Rectal smooth muscle tissue (tissue), 1 donor: Measurements from ENCODE around the gene LSMEM2.
"Not testable (repeated sequence)": the region's sequence is repeated elsewhere in the genome, so short reads cannot be mapped to it uniquely, and the experiment has no call there.

ENCODE experiments used
- H3K27ac ChIP-seq: one replicate; pipeline ENCODE4 v1.7.0; 2013; ENCODE audit warnings: low read depth, low read length, inconsistent platforms
- H3K27me3 ChIP-seq: one replicate; pipeline ENCODE4 v1.7.0; 2013; ENCODE audit warnings: low read length; ENCODE audit not compliant: control insufficient read depth, insufficient read depth
- H3K36me3 ChIP-seq: one replicate; pipeline ENCODE4 v1.7.0; 2013; ENCODE audit warnings: low read length; ENCODE audit not compliant: control insufficient read depth, insufficient read depth
- H3K4me1 ChIP-seq: one replicate; pipeline ENCODE4 v1.7.0; 2013; ENCODE audit warnings: low read length; ENCODE audit not compliant: control insufficient read depth, insufficient read depth
- H3K4me3 ChIP-seq: one replicate; pipeline ENCODE4 v1.7.0; 2013; ENCODE audit warnings: low read length
- H3K9ac ChIP-seq: one replicate; pipeline ENCODE4 v1.7.0; 2013; ENCODE audit warnings: low read length

Gene LSMEM2

DNA sequence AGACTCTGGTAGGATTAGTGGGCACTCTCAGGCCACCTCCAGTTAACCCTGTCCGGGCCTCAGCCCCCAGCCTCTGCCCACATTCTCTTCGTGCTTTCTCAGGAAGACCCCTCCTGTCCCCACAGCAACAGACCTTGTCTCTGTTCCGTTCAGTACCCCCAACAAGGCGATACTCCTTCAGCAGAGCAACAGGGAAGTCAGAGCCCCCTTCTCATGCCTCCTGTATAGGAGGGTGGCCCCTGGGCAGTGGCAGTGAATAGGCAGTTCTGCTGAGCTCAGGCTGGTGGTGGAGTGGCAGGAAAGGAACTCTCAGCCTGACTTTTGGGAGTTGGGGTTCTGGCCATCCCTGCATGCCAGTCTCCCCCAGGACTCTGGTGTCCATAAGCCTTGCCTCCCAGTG, 9.4 kb upstream of the LSMEM2 start:
- Histone ChIP-seq H3K4me1 (peaks cover 42% of the 10 kb centered on the region), H3K9ac (peak overlapping the region; percentile 58), H3K27ac (peak overlapping the region; percentile 97), H3K27me3 (peaks cover 7% of the 10 kb centered on the region), H3K36me3 (no peaks in the 10 kb centered on the region), H3K4me3 (peak overlapping the region; percentile 74)

DNA sequence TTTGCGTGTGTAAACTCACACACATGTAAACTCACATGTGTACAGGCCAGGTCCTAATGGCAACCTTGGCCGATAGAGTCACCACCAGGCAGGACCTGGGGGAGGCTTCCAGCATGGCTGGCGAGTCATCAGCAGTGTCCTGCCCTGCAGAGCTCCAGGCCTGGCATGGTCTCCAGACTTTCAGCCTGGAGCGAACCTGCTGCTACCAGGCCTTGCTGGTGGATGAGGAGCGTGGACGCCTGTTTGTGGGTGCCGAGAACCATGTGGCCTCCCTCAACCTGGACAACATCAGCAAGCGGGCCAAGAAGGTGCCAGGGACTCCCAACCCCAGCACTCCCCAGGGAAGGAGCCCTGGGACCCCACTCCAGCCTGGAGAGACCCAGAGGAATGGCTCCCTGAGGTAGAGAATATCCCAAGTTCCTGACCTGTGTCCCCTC, 8.9 kb upstream of the LSMEM2 start:
- Histone ChIP-seq H3K4me3 (peak overlapping the region; percentile 74), H3K27me3 (peaks cover 9% of the 10 kb centered on the region), H3K36me3 (no peaks in the 10 kb centered on the region), H3K9ac (peak overlapping the region; percentile 58), H3K4me1 (peaks cover 38% of the 10 kb centered on the region), H3K27ac (peak overlapping the region; percentile 97)

DNA sequence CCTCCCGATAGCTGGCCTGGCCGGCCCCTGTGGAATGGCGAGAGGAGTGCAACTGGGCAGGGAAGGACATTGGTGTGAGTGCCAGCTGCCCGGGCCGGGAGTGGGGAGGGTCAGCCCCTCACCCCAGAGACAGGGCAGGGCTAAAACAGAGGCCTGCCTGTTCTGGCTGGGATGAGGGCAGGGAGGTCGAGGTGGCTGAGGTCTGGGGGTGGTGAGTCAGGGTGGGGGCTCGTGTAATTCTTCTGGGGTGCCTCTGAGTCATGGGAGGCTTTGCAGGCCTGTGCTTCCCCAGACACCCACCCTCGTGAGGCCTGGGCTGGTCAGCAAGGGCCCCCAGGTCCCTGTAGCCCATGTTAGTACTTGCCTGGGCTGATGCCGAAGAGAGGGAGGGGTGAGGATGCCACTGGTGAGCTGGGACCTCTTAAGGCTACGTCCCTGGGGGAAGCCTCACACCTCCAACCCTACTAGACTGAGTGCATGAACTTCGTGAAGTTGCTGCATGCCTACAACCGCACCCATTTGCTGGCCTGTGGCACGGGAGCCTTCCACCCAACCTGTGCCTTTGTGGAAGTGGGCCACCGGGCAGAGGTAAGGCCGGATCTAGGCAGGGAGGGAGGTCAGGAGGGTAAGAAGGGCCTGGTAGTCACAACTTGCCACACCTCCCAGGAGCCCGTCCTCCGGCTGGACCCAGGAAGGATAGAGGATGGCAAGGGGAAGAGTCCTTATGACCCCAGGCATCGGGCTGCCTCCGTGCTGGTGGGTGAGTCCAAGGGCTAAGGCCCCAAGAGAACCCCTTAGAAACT, 8.3 kb upstream of the LSMEM2 start:
- Histone ChIP-seq H3K9ac (no peak overlapping the region), H3K27ac (peak overlapping the region; percentile 97), H3K36me3 (no peaks in the 10 kb centered on the region), H3K4me3 (peak overlapping the region; percentile 74), H3K4me1 (peaks cover 32% of the 10 kb centered on the region), H3K27me3 (peaks cover 9% of the 10 kb centered on the region)

DNA sequence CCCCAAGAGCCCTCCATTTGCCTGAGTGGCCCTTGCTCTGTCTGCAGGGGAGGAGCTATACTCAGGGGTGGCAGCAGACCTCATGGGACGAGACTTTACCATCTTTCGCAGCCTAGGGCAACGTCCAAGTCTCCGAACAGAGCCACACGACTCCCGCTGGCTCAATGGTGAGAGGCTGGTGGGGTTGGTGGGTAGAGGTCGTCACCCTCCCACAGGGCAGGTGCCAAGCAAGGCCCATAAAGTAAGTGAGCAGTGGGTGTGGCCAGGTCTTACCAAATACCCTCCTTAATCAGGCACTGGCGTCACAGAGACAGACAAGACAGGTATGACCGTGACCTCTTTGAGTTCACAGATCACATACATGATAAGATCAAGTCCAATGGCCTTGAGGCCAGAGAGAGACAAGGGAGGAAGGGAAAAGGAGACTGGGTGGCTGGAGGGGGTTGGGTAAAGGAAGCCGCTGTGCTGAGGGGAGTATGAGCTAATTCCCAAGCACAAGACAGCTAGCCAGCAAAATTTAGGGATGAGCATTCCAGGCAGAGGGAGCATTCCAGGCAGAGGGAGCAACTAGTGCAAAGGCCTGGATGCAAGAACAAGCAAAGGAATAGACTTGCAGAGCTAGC, 7.5 kb upstream of the LSMEM2 start:
- peaks cover 9% of the 10 kb centered on the region for H3K27me3 ChIP-seq
- no peak overlapping the region for H3K9ac ChIP-seq
- H3K4me1 ChIP-seq = peaks cover 24% of the 10 kb centered on the region
- H3K27ac ChIP-seq = no peak overlapping the region
- no peaks in the 10 kb centered on the region for H3K36me3 ChIP-seq
- H3K4me3 ChIP-seq = no peak overlapping the region

DNA sequence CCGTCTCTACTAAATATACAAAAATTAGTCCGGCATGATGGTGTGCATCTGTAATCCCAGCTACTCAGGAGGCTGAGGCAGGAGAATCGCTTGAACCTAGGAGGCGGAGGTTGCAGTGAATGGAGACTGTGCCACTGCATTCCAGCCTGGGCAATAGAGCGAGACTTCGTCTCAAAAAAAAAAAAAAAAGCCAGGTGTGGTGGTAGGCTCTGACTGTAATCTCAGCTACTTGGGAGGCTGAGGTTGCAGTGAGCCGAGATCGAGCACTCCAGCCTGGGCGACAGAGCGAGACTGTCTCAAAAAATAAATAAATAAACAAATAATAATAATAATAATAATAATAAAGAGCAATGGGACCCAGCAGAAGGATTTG, 6.4 kb upstream of the LSMEM2 start:
- H3K9ac ChIP-seq, H3K27ac ChIP-seq, H3K27me3 ChIP-seq, H3K36me3 ChIP-seq: not testable (repeated sequence)
- peak overlapping the region; percentile 57 for H3K4me3 ChIP-seq
- H3K4me1 ChIP-seq = peaks cover 18% of the 10 kb centered on the region

DNA sequence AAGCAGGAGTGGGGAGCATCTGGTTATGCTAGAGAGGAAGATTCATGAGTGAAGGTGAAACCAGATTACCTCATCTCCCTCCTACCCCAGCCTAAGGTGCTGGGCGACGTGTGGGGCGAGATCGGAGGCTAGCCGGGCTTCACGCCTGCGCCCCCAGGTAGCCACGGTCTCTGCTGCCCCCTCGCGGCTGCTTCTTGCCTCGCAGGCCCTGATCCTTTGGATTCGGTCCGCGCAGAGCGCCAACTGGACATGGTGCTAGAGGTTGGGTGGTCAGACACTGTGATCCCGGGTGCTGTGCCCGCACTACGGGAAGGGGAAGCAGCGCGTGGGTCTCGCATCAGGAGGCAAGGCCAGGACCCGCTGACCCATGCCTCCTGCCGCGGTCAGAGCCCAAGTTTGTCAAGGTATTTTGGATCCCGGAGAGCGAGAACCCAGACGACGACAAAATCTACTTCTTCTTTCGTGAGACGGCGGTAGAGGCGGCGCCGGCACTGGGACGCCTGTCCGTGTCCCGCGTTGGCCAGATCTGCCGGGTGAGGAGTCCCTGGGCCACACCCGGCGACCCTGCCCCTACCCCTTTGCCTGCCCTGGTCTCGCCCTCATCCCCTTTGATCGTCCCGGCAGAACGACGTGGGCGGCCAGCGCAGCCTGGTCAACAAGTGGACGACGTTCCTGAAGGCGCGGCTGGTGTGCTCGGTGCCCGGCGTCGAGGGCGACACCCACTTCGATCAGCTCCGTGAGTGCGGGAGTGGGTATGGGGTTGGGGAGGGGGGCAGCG, 5.8 kb upstream of the LSMEM2 start:
- peak overlapping the region; percentile 57 for H3K4me3 ChIP-seq
- H3K27me3 ChIP-seq = peaks cover 9% of the 10 kb centered on the region
- peaks cover 16% of the 10 kb centered on the region for H3K4me1 ChIP-seq
- H3K9ac ChIP-seq = no peak overlapping the region
- no peaks in the 10 kb centered on the region for H3K36me3 ChIP-seq
- H3K27ac ChIP-seq = no peak overlapping the region

DNA sequence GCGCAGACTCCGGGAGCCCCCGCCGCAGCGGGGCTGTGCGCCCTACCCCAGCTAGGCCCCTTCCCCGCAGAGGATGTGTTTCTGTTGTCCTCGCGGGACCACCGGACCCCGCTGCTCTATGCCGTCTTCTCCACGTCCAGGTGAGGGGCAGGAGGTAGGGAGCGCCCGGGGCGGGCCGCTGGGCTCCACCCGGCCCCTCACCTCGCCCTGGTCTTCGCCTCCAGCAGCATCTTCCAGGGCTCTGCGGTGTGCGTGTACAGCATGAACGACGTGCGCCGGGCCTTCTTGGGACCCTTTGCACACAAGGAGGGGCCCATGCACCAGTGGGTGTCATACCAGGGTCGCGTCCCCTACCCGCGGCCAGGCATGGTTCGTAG, 5.2 kb upstream of the LSMEM2 start:
- H3K9ac ChIP-seq = no peak overlapping the region
- no peak overlapping the region for H3K27ac ChIP-seq

DNA sequence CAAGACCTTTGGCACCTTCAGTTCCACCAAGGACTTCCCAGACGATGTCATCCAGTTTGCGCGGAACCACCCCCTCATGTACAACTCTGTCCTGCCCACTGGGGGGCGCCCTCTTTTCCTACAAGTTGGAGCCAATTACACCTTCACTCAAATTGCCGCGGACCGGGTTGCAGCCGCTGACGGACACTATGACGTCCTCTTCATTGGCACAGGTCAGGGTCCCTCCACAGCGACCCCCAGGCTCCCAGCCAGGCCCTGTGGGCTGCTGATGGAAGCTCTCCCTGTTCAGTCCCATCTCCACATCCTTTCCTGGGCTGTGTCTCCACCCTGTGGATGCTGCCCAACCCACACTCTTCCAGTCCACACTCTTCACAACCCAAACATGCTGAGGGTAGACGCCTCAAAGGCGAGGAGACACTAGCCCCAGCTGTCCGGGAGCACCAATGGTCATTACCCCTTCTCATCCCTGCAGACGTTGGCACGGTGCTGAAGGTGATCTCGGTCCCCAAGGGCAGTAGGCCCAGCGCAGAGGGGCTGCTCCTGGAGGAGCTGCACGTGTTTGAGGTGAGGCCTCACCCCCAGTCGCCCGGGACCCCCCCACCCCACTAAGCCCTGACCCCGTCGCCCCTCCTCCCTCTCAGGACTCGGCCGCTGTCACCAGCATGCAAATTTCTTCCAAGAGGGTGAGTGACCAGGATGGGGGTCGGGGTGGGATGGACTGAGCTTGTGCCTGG, 4.3 kb upstream of the LSMEM2 start:
- Histone ChIP-seq H3K4me1 (peaks cover 9% of the 10 kb centered on the region), H3K27ac (no peak overlapping the region), H3K36me3 (no peaks in the 10 kb centered on the region), H3K27me3 (peaks cover 9% of the 10 kb centered on the region), H3K4me3 (no peak overlapping the region), H3K9ac (no peak overlapping the region)

More for the DNA sequence above, 5.2 kb upstream of the LSMEM2 start:
- H3K27me3 ChIP-seq = peaks cover 9% of the 10 kb centered on the region
- peaks cover 10% of the 10 kb centered on the region for H3K4me1 ChIP-seq
- no peaks in the 10 kb centered on the region for H3K36me3 ChIP-seq
- no peak overlapping the region for H3K4me3 ChIP-seq

DNA sequence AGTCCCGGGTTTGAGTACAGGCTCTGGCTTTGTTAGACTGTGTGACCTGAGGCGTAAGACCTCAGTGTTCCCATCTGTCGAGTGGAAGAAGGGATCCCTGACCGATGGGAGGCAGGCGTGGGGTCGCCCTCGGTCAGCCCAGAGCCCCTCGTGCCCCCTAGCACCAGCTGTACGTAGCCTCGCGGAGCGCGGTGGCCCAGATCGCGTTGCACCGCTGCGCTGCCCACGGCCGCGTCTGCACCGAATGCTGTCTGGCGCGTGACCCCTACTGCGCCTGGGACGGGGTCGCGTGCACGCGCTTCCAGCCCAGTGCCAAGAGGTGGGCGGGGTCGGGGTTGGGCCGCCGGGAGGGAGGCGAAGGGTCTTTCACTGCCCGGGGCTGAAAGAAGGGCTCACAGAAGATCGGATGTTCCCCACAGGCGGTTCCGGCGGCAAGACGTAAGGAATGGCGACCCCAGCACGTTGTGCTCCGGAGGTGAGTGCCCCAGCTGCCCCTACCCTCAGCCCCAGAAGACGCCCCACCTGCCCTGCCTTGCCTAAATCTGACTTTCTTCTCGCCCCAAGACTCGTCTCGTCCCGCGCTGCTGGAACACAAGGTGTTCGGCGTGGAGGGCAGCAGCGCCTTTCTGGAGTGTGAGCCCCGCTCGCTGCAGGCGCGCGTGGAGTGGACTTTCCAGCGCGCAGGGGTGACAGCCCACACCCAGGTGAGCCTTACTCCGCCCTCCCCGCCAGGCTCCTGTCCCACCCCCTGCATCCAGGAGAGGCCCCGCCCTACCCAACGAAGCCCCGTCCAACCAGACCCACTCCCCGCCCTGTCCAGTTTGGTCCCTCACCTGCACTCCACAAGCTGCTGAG, 3.5 kb upstream of the LSMEM2 start:
- H3K9ac ChIP-seq = no peak overlapping the region
- peaks cover 9% of the 10 kb centered on the region for H3K27me3 ChIP-seq
- H3K4me1 ChIP-seq = peaks cover 5% of the 10 kb centered on the region
- no peaks in the 10 kb centered on the region for H3K36me3 ChIP-seq
- no peak overlapping the region for H3K4me3 ChIP-seq
- H3K27ac ChIP-seq = no peak overlapping the region

DNA sequence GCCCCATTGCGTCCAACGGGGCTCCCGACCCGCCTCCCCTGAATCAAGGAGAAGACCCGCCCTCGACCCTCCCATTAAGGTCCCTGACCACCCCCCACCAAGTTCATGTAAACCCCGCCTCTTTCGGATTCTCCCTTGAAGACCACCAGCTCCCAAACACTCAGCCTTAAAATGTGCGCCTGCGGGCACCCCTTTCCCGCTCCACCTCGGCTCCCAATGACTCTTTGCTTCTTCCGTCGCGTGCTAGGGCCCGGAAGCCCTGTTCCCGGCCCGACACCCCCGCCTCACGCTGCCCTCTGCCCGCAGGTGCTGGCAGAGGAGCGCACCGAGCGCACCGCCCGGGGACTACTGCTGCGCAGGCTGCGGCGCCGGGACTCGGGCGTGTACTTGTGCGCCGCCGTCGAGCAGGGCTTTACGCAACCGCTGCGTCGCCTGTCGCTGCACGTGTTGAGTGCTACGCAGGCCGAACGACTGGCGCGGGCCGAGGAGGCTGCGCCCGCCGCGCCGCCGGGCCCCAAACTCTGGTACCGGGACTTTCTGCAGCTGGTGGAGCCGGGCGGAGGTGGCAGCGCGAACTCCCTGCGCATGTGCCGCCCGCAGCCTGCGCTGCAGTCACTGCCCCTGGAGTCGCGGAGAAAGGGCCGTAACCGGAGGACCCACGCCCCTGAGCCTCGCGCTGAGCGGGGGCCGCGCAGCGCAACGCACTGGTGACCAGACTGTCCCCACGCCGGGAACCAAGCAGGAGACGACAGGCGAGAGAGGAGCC, 2.7 kb upstream of the LSMEM2 start:
- Histone ChIP-seq H3K4me3 (no peak overlapping the region), H3K27ac (no peak overlapping the region), H3K9ac (no peak overlapping the region), H3K4me1 (peaks cover 5% of the 10 kb centered on the region), H3K27me3 (peaks cover 9% of the 10 kb centered on the region), H3K36me3 (no peaks in the 10 kb centered on the region)

DNA sequence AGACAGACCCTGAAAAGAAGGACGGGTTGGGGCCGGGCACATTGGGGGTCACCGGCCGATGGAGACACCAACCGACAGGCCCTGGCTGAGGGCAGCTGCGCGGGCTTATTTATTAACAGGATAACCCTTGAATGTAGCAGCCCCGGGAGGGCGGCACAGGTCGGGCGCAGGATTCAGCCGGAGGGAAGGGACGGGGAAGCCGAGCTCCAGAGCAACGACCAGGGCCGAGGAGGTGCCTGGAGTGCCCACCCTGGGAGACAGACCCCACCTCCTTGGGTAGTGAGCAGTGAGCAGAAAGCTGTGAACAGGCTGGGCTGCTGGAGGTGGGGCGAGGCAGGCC, 2.2 kb upstream of the LSMEM2 start:
- Histone ChIP-seq H3K36me3 (no peaks in the 10 kb centered on the region), H3K27me3 (peaks cover 9% of the 10 kb centered on the region), H3K9ac (no peak overlapping the region), H3K4me3 (no peak overlapping the region), H3K4me1 (peaks cover 5% of the 10 kb centered on the region), H3K27ac (no peak overlapping the region)
